Right cardiac atrium (tissue), 5 donors: ENCODE results near the gene ANKRD11. TPM values are rescaled to one million over a fixed set of nuclear protein-coding genes. Genes with fewer than 3 reads are reported as not detected.
A peak's percentile ranks its signal among the peaks of the same experiment; 100 is the strongest.
"Not testable (repeated sequence)": the region's sequence is repeated elsewhere in the genome, so short reads cannot be mapped to it uniquely, and the experiment has no call there.

ENCODE experiments used
- ATAC-seq, 2 donors: fragments of 200-7000 bp; cut with Tn5 transposase; one replicate each; pipeline versions ENCODE4 v1.8.0 to v1.9.1; 2020; ENCODE audit warnings: moderate library complexity in 2 of 2, mild to moderate bottlenecking in 1 of 2
- DNase-seq, 3 donors: peaks; one replicate each; pipeline ENCODE4 v3.0.0-alpha.2; 2020
- H3K27ac ChIP-seq: one replicate; pipeline ENCODE4 v1.5.1; 2013; ENCODE audit warnings: mild to moderate bottlenecking, low read length, control low read depth, moderate library complexity
- H3K27me3 ChIP-seq: one replicate; pipeline ENCODE4 v1.6.1; 2013; ENCODE audit not compliant: control insufficient read depth, insufficient read depth
- H3K4me1 ChIP-seq: one replicate; pipeline ENCODE4 v1.6.1; 2013; ENCODE audit warnings: low read length; ENCODE audit not compliant: control insufficient read depth, insufficient read depth
- H3K4me3 ChIP-seq: one replicate; pipeline ENCODE4 v1.5.1; 2013; ENCODE audit warnings: low read length, control low read depth
- H3K9me3 ChIP-seq: one replicate; pipeline ENCODE4 v1.6.1; 2013; ENCODE audit warnings: low read length; ENCODE audit not compliant: control insufficient read depth
- WGBS: extraction: QIAGEN DNeasy Blood & Tissue Kit; methylation state at CpG from one replicate; pipeline ENCODE4 v1.1.7; 2013; 5-methylcytosine and 5-hydroxymethylcytosine counted together
- intact Hi-C, 4 donors: fragments of 100-400 bp; cut with DNase I; formaldehyde crosslinking; loops; one replicate each; pipeline versions ENCODE4 v1.11.0 to v1.14.0; 2022 to 2023
- polyA plus RNA-seq: library from polyadenylated mRNA; stranded (reverse); fragments of 200-250 nt; gene quantifications from one replicate; pipeline ENCODE4 v1.2.3, GENCODE V29; 2013
- total RNA-seq, 4 donors: library from RNA; stranded (reverse); fragmentation: NEBNext Ultra II Directional; extraction: Animal tissue kit (Norgen Biotek cat#: 25700); gene quantifications; one replicate each; pipeline ENCODE4 v1.2.1, GENCODE V29; 2021
- donor health status: healthy with polysubstance abuse.
- donor health status: DM: no; HTN: yes; CAD: no.
- donor health status: DM: no; HTN: no; CAD: no.
- donor health status: DM: no; HTN: yes; CAD: no; lungs with severe emphysema.
- donor health status: DM: yes; HTN: yes; CAD: no.

ANKRD11 gene
- total and polyA plus RNA-seq, 5 donors, result 75.3 to 98.9 (median 95.3) TPM

DNA sequence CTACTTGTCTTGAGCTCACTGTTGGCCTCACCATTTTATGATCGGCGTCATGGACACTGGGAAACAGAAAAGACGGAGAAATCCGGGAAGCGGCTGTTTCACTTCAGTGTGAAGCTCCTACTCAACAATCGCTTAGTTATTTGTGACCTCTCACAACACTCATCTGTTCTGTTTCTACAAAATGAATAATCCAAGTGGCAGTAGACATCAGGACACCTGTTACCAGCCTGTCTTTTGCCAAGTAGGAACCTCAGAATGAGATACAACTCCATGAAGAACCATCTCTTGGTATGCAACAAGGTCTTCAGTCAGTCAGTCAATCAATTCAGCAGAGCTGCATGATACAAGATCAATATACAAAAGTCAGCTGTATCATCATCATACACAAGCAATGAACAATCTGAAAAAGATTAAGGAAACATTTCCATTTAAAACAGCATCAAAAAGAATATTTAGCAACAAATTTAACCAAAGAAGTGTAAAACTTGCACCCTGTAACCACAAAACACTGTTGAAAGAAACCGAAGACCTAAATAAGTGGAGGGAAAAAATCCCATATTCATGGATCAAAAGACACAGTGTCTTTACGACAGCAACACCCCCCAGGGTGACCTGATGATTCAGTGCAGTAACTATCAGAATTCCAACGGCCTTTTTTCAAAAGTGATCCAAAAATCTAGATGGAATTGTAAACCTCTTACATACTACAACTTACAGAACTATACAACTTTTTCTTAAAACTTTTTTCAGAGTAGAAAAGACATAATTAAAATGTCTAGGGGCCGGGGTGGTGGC is 63.4 kb downstream of the ANKRD11 start:
- H3K27me3 ChIP-seq, result no peaks in the 10 kb centered on the region
- no peaks in the 10 kb centered on the region for H3K9me3 ChIP-seq
- no peak overlapping the region for H3K4me3 ChIP-seq
- WGBS, result 89% methylated on average over 10 of the region's 10 CpGs
- ATAC-seq (no peak), DNase-seq (no peak)
- no peak overlapping the region for H3K27ac ChIP-seq
- H3K4me1 ChIP-seq, result peaks cover 37% of the 10 kb centered on the region
- intact Hi-C loops, result no loop called here

DNA sequence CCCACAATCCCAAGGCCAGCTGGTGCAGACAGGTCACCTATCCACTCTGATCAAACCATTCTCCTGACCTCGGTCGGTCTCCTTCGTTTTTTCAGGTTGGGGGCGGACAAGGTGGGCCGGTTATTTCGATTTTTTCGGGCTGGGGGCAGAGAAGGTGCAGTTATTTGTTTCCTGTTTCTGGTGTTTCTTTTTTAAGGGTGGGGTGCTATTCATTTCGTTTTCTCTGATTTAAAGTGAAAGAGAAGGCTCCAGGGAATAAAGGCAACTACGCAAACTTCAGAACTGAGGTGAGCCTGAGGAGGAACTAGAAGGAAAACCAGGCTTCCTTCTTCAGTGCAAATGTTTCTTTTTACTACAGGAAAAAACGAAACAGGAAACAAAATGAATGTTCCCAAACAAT is 64.8 kb downstream of the ANKRD11 start:
- peaks cover 23% of the 10 kb centered on the region for H3K4me1 ChIP-seq
- peak overlapping the region; percentile 19 for H3K27ac ChIP-seq
- intact Hi-C loops, result no loop called here
- ATAC-seq (no peak), DNase-seq (peak in 1 of 3 donors; percentile 15)
- no peaks in the 10 kb centered on the region for H3K9me3 ChIP-seq
- no peak overlapping the region for H3K4me3 ChIP-seq
- WGBS, result 68% methylated on average over 10 of the region's 10 CpGs
- H3K27me3 ChIP-seq, result no peaks in the 10 kb centered on the region

DNA sequence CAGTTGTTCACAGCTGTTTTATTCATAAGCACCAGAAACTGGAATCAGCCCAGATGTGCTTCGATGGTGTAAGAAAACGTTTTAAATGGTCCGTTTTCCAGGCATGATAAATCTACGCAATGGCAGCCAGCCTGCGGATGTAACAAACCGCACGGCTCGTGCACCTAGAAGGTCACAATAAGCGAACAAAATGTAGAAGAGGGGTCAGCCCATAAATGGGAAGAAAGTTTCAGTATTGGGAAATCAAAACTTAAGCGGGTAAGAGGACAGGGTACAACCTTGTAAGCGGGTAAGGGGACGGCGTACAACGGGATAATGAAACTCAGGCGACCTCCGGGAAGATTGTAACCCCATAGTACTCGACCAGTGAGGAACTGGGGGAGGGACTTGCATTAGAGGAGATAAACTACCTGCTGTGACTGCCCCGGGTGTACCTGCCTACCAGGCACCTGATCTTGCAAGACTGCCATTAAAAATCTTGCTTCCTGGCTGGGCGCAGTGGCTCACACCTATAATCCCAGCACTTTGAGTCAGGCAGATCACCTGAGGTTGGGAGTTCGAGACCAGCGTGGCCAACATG is 66.6 kb downstream of the ANKRD11 start:
- Histone ChIP-seq H3K9me3 (no peaks in the 10 kb centered on the region), H3K27me3 (no peaks in the 10 kb centered on the region), H3K4me3 (no peak overlapping the region), H3K4me1 (peaks cover 28% of the 10 kb centered on the region), H3K27ac (no peak overlapping the region)
- ATAC-seq (no peak), DNase-seq (peak in 1 of 3 donors; percentile 26)
- WGBS, result 80% methylated on average over 21 of the region's 21 CpGs
- intact Hi-C loops, result no loop called here

DNA sequence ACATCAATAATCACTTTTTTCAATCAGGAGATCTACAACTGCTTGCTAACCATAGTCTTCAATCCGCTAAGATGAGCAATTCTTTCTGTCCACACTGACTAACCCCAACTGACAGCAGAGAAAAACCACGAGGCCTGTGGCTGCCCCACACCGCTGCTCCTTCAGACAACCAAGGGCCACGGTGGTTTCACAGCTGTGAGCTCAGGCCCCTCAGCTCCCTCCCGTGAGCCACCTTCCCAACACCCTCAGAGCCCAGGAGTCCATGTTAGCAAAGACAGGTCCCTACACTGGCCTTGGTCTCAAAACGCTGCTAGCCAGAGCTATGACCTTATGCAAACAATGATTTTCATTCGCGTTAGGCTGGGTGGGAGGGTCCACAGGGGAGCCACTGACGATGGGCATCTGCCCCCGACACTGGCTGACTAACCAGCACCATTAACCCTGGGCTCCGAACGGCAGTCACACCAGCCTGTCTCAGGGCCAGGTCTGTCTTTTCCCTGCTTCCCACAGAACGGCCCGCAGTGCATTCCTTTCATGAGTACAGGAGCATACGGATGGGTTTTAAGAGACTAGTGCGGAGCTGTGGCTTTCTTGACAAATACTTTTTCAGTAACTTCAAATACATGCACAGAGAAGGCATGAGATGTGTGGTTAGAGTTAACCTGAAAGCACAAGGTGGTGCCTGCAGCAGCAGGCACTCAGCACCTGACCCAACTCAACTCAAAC is 67.3 kb downstream of the ANKRD11 start:
- H3K27me3 ChIP-seq, result no peaks in the 10 kb centered on the region
- 49% methylated on average over 16 of the region's 16 CpGs for WGBS
- no peak overlapping the region for H3K4me3 ChIP-seq
- H3K4me1 ChIP-seq, result peaks cover 28% of the 10 kb centered on the region
- peak; percentile 40 to 53 for ATAC-seq
- no peak overlapping the region for H3K27ac ChIP-seq
- DNase-seq, result peak in 1 of 3 donors; percentile 39
- intact Hi-C loops, result no loop called here
- no peaks in the 10 kb centered on the region for H3K9me3 ChIP-seq

DNA sequence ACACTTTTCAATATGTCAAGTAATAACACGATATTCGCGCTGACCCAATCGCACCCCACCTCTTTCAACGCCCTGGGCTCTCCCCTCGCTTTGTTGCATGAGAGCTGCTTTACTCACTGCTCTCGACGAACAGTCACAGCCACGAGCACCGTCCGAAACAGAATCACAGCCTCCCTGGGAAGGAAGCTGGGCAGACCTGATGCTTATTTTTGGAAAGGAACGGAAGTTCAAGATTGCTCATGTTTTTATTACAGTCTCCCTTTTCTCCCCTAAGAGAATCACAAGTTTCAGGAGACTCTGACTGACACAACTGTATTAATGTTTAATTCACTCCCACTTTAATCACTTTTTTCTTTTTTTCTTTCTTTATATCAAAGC is 67.8 kb downstream of the ANKRD11 start:
- 35% methylated on average over 12 of the region's 12 CpGs for WGBS
- H3K9me3 ChIP-seq, result no peaks in the 10 kb centered on the region
- no peak overlapping the region for H3K27ac ChIP-seq
- peak in 1 of 3 donors; percentile 42 for DNase-seq
- no peak overlapping the region for H3K4me3 ChIP-seq
- peak in 1 of 2 donors; percentile 76 for ATAC-seq
- H3K27me3 ChIP-seq, result no peaks in the 10 kb centered on the region
- peaks cover 30% of the 10 kb centered on the region for H3K4me1 ChIP-seq
- intact Hi-C loops, result no loop called here

DNA sequence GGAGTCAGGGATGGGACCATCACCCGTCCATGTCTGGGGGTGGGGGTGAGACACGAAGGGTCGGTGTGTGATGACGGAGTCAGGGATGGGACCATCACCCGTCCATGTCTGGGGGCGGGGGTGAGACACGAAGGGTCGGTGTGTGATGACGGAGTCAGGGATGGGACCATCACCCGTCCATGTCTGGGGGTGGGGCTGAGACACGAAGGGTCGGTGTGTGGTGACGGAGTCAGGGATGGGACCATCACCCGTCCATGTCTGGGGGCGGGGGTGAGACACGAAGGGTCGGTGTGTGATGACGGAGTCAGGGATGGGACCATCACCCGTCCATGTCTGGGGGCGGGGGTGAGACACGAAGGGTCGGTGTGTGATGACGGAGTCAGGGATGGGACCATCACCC is 69.1 kb downstream of the ANKRD11 start:
- intact Hi-C loops, ATAC-seq: not testable (repeated sequence)
- 90% methylated on average over 16 of the region's 23 CpGs for whole genome bisulfite sequencing

DNA sequence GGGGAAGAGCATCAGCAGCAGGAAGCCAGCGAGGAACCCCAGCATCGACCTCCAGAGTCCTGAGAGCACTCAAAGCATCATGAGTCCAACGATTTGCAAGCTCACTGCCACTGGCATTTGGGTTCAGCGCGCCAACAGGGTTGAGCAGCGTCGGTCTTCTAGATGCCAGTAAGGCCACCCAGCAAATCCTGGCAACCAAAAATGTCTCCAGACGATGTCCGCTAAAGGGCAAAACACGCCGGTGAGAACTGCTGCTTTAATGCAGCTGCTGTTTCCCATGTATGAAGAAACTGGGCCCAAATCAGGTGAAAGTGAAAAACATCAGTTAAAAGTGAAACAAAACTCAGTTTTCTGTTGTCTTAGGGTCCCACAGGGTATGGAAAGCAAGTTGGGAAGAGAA is 70.2 kb downstream of the ANKRD11 start:
- Histone ChIP-seq H3K4me1 (peaks cover 25% of the 10 kb centered on the region), H3K27me3 (no peaks in the 10 kb centered on the region), H3K9me3 (no peaks in the 10 kb centered on the region), H3K4me3 (no peak overlapping the region), H3K27ac (no peak overlapping the region)
- no peak for ATAC-seq
- DNase-seq, result no peak
- intact Hi-C loops, result no loop called here
- WGBS, result 89% methylated on average over 11 of the region's 11 CpGs

More for the DNA sequence above, 69.1 kb downstream of the ANKRD11 start:
- H3K27me3 ChIP-seq, H3K9me3 ChIP-seq, H3K4me3 ChIP-seq, DNase-seq, H3K27ac ChIP-seq: not testable (repeated sequence)
- peaks cover 32% of the 10 kb centered on the region for H3K4me1 ChIP-seq

DNA sequence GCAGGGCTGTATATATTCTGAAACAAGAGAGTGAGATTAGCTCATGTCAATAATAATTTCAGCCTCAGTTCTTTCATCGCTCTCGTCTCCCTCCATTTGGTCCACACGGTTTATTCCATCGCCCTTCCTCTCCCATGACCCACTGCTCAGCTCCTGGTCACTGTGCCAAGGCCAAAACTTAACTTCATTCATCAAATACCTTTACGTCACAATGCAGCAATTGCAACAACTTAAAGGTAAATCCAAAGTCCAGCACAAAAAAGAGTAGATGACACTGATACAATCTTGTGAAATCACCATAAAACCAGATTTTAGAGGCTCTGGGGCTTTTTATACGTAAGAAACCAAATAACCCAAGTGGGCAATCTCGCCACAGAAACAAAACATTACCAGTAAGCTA is 72.0 kb downstream of the ANKRD11 start:
- intact Hi-C loops, result no loop called here
- no peak for DNase-seq
- Histone ChIP-seq H3K4me1 (peaks cover 26% of the 10 kb centered on the region), H3K9me3 (no peaks in the 10 kb centered on the region), H3K27ac (no peak overlapping the region), H3K27me3 (no peaks in the 10 kb centered on the region), H3K4me3 (no peak overlapping the region)
- ATAC-seq, result no peak
- 90% methylated on average over 7 of the region's 7 CpGs for WGBS

DNA sequence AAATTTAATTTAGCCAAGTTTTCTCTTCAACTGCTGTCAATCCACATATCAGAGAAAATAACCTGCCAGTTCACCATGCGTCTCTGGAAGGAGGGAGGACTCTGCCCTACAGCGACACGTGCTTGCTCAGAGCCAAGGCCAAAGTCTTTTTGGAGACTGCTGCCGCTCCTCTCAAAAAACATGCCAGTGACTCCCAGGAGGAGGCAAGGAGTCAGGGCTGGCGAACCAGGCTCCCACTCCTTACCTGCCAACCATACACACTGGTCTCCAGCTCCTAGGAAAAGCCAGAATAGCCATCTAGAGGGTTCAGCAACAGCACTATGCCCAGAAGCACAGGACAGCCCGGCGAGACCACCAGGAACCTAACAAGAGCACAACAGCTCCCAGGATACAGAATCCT is 73.0 kb downstream of the ANKRD11 start:
- ATAC-seq (peak in 1 of 2 donors; percentile 40), DNase-seq (peak in 1 of 3 donors; percentile 44)
- H3K27me3 ChIP-seq, result no peaks in the 10 kb centered on the region
- H3K27ac ChIP-seq, result no peak overlapping the region
- peaks cover 23% of the 10 kb centered on the region for H3K4me1 ChIP-seq
- H3K9me3 ChIP-seq, result no peaks in the 10 kb centered on the region
- intact Hi-C loops, result no loop called here
- H3K4me3 ChIP-seq, result no peak overlapping the region
- 57% methylated on average over 7 of the region's 7 CpGs for WGBS

DNA sequence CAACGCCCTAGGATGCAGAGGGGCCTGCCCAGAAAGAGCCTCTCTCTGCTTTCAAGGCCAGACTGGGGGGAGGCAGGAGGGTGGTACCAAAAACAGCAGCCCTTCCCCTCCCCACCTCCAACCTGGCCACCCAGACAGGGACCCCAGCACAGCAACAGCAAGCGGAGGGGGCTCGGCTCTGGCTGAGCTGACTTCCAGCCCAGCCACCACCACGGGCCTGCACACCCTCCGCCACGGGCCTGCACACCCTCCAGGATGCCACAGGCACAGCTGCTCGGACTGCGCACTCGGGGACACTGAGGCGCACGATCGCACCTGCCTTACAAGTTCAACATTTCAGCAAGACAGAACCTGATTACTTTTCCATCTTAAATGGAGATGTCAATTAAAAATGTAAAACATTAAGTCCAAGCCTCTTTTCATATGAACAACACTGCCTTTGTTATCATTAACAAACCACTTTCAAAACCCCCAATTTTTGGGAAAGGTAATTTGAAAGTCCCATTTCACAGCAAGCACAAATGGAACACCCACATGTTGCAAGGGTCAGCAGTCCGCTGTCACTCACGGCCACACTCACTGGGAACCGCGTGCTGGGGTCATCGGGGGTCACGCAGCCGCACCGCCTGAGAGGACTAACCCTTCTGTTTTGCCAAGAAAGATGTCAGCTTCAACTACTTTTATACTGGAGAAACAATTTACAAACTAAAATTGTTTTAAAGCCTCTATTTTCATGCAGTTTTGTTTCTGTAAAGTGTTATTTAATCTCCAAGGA is 76.4 kb downstream of the ANKRD11 start:
- ATAC-seq, result no peak
- Histone ChIP-seq H3K9me3 (no peaks in the 10 kb centered on the region), H3K27ac (no peak overlapping the region), H3K4me1 (peaks cover 33% of the 10 kb centered on the region), H3K4me3 (no peak overlapping the region), H3K27me3 (no peaks in the 10 kb centered on the region)
- 63% methylated on average over 20 of the region's 20 CpGs for WGBS
- intact Hi-C loops, result no loop called here
- DNase-seq, result peak in 2 of 3 donors; percentile 67 to 82
